HuH-7 (cell line): ENCODE results near the gene RGS9BP.
A peak's percentile ranks its signal among the peaks of the same experiment; 100 is the strongest.
"Not testable (repeated sequence)": the region's sequence is repeated elsewhere in the genome, so short reads cannot be mapped to it uniquely, and the experiment has no call there.

Experiments
- DNase-seq: peaks from one replicate; pipeline ENCODE4 v3.0.0; 2011; ENCODE audit warnings: low spot score

RGS9BP gene, protein sequence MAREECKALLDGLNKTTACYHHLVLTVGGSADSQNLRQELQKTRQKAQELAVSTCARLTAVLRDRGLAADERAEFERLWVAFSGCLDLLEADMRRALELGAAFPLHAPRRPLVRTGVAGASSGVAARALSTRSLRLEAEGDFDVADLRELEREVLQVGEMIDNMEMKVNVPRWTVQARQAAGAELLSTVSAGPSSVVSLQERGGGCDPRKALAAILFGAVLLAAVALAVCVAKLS

DNA sequence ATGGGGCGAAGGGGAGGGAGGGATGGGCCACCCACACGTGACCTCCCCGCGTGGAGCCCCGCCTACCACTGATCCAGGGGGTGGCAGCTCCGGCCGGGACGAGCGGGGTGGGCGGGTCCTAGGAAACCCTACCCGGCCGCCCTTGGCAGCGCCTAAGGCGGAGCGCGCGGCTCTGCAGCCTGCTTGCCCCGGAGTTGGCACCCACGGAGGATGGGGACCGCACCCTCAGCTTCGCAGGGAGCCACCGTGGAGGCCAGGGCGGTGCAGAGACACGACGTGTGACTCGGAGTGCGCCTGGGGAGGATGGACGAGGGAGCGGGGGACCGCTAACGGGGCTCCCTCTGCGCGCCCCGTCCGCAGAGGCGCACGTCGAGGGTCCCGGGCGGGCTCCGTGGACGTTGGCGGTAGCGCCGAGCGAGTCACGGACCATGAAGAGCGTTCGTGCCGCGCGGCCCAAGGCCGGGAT lies at the start of gene RGS9BP:
Gene RGS9BP, plus strand, starts transcription at position 129 of the 466 bp plus-strand sequence. CDS start 416 bp downstream, outside the sequence.
- peak; percentile 91 for DNase-seq

DNA sequence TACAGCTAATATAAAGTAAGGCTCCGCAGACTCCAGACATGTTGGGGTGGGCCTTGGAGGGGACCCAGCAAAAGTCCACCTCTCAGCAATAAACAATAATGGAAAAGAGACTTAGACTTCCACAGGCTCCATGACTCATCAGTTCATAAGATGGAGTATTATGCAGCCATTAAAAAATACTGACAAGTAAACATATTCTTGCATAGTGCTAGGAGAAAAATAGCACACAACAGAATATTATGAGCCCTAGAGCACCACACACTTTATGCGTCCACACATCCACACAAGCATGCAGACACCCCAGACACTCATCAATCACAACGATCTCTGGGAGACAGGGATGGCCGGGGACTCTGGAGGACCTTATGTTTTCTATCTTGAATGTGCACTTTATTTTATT lies 48.7 kb upstream of the RGS9BP start:
- no peak for DNase-seq

DNA sequence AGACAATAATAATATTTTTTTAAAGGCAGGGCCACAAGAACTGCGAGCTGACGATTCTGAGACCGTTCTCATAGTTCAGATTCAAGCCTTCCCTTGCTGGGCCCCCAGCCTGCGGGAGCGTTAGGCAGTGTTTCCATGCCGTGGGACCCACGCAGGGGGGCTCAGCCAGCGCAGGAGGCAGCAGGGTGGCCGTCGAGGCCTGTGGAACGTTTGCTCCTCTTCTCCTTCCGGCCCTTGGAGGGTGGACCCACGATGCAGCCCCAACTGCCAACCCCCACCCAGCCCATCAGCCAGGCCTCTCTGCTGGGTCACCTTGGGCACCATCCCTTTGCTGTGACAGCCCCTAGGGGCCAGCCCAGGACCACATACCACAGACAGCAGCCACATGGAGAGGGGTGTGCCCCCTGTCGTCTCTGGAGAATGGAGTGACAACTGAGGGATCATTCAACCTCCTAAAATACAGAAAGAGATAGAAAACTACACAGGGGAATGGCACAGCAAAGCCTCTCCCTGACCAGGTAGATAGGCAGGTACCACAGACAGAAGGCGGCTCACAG lies 47.9 kb upstream of the RGS9BP start:
- DNase-seq = no peak

DNA sequence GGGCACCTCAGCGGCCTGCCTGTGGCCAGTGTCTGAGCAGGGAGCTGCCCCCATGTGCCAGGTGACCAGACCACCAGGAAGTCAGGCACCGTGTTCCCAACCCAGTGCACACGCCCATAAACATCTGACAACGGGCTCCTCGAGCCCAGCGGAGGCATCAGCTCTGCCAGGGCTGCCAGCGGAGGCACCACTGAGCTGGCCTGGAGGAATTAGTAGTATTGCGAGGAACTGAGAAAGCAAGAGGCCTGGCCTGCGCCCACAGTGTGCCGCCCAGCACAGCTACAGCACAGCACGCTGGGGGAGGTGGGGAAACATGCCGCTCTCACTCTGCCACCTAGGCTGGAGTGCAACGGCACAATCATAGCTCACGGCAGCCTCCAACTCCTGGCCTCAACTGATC lies 45.3 kb upstream of the RGS9BP start:
- DNase-seq = no peak

DNA sequence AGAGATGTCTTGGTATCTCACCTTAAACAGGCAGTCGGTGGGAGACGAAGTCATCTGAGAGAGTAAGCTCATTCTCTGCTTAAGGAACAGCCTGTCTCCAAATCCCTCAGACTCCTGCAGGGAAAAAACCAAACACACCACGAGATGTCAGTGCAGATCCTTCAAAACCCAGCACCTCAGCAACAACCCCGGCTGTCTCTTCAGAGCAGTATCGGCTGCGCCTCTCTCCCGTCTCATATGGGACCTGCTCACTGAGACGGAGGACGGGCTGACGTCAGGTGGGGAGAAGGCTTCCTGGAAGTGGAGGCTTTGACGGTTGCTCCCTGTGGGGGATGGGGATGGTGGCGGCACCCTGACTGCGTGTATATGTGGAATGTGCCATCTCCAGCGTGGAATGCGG lies 44.3 kb upstream of the RGS9BP start:
- DNase-seq = peak; percentile 34

DNA sequence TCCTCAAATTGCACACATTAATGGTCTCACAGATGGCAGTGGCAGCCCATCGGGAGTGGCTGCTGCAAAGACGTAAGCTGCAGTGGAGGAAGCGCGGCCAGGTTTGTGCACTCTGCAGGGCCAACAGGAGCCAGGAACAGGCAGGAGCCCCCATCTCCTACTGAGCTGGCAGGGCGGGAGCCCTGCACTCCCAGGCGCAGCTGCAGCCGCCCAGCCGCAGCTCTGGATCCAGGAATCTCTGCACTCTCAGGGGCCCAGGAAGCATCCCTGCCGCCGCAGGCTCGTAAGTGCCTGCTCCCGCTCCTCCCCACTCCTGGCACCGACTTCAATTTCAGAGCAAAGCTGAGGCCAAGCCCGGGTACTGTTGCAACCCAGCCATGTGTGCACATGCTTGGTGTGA lies 38.2 kb upstream of the RGS9BP start:
- DNase-seq = no peak

DNA sequence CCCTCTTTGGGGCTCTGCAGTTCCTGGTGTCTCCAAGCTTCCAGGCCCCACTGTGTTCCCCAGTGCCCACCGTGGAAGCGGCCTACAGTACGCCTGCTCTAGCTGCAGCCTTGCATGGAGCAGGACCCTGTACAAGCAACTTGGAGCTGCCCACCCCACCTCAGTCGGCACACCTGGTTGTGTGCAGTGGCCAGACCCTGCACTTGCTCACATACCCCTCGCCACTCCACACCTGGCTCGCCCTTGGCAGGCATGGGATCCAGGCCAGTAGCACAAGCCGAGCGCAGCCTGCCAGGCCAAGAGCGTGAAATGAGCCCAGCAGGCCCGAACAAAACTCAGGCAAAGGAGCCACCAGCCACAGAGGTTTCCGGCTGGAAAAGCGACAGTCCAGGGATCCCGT lies 37.0 kb upstream of the RGS9BP start:
- DNase-seq = no peak

DNA sequence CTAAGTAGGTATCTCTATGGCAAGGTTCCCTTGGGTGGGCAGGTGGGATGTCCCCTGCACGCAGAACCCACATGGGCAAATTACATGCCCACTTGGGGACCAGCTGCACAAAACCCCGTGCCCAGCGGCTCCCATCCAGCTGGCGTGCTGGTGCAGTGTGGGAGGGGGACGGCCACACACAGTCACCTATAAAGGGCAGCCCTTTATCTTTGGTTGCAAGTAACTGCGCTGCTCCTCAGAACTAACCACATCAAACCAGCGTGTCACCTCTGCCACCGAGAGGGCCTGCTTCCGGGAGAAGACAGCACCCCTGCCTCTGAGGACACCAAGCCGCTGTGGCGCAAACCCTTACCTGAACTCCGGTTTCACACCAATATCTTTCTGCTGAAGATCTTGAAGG lies 32.9 kb upstream of the RGS9BP start:
- DNase-seq = no peak

DNA sequence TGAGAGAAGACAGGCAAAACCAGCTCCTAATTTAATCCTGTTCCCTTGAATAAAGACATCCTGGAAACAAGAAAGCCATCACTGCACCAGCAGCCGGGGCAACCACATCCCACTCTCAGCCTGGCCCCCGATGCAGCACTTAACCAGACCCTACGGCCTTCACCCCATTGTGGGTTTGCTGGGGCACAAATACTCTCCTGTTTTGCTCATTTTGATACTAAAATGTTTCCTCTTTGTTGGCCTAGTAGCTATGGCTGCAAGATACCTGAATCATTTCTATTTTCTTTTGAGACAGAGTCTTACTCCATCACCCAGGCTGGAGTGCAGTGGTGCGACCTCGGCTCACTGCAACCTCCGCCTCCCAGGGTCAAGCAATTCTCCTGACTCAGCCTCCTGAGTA lies 29.1 kb upstream of the RGS9BP start:
- no peak for DNase-seq

DNA sequence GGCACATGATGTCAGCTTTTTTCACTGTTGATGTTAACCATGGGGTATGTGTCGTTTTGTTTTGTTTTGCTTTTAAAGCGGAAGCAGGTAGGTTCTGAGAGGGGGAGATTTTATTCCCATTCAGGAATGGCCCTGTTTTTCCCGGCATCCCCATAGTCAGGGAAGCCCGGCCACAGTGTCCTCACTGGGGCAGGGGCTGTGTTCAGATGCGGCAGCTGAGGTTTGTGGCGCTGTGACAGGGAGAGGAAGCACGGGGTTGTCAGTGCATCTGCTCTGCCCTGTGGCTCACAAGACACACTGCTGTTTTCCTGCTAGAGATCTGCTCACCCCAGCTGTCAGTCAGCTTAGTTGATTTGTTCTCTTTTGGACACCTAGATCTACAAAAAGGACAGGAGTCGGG lies 28.3 kb upstream of the RGS9BP start:
- DNase-seq = no peak

DNA sequence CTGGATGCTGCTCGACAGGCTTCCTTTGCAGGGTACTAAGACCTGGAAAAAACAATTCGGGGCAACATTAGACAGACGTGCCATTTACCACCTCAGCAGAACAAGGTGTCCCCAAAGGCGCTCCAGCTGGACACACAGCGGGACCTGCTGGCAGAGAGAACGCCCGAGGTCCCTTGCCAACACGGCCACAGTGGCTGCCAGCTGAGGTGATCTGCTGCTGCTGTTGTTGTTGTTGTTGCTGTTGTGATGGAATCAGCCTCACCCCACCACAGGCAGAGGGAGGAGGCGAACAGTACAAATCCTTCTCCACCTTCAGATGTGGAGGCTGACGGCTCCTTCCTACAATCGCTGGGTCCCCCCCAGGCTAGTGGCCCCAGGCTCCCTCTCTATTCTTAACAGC lies 25.9 kb upstream of the RGS9BP start:
- DNase-seq = no peak

DNA sequence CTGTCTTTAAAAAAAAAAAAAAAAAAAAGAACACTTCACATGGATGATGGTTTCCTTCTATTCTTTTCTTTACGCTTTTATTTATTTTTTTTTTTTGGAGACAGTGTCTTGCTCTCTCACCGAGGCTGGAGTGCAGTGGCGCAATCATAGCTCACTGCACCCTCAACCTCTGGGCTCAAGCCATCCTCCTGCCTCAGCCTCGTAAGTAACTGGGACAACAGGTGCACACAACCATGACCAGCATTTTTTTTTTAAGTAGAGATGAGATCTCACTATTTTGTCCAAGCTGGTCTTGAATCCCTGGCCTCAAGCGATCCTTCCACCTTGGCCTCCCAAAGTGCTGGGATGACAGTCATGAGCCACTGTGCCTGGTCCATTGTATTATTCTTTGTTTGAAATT lies 25.0 kb upstream of the RGS9BP start:
- no peak for DNase-seq

DNA sequence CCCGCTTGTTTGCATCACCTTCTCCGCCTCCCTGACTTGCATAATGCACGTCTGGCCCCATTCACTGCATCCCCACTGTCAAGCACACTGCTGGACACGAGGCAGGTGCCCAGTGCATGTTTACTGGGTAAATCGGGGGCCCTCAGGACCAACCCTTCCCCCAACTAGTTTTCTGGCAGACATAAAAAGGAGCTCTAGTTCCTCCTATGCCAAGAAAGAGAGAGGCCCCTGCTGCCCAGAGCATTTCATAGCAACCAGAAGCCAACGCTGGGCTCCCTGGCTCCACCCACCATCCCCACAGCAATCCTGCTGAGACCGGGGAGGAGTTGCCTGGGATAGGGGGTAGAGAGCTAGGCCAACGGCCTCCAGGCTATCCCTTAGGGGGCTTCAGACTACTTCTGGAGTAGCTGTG lies 23.9 kb upstream of the RGS9BP start:
- peak; percentile 51 for DNase-seq

DNA sequence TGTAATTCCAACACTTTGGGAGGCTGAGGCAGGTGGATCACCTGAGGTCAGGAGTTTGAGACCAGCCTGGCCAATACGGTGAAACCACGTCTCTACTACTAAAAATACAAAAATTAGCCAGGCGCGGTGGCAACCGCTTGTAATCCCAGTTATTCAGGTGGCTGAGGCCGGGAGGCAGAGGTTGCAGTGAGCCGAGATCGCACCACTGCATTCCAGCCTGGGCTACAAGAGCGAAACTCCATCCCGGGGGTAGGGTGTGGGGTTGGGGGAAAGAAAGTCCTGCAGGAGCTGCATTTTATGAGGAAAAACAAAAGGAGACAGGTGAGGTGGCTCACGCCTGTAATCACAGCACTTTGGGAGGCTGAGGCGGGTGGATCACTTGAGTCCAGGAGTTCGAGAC lies 23.3 kb upstream of the RGS9BP start:
- not testable (repeated sequence) for DNase-seq

DNA sequence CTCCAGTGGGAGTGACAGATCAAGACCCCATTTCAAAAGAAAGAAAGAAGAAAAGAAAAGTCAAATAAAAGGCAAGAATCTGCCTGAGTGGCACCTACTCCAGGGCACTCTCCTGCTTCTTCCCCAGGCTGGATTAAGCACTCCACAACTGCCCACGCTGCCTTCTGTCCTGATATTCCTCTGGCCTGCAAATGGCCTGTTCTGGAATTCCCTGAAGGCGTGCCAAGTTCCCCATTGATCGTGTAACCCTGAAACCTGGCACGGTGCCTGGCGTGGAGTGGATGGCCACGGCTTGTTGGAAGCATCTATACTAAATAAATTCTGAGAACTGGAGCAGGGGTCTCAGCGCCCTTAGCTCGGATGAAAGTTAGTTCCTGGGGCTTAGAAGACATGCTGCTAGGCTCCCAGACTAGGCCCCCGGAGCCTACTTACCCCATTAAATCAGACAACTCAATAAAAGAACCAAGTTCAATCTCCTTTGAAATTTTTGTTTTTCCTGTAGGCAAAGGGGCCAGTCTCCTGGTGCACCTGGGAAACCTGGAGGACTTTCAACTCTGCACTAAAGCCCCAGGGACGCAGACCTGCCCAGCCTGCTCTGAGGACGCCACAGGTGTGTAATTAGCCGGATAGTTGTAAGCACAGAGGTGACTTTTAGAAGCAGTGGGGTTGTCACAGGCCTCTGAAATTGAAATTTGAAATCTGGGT lies 22.6 kb upstream of the RGS9BP start:
- no peak for DNase-seq

DNA sequence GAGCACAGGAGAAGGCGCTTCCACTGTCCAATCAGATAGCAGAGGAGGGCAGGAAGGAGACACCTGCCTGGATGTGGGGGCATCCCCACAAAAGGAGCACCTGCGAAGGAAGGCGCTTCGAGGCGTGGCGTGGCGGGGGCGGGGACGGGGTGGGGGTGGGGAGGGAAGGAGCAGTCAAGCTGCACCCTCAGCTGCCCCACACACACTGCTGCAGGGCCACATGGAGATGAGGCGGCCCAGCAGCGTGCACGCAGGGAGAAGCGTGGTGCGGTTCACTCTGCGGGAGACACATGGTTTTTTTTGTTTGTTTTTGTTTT lies 22.1 kb upstream of the RGS9BP start:
- no peak for DNase-seq

DNA sequence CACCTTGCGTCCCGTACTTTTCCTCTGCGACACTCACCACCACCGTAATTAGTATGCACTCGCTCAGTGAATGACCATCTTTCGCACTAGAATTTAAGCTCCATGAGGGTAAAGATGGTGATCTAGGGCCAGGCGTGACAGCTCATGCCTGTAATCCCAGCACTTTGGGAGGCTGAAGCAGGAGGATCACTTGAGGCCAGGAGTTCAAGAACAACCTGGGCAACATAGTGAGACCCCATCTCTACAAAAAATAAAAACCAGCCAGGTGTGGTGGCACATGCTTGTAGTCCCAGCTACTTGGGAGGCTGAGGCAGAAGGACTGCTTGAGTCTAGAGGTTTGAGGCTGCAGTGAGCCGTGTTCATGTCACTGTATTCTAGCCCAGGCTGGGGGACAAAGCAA lies 19.3 kb upstream of the RGS9BP start:
- not testable (repeated sequence) for DNase-seq

DNA sequence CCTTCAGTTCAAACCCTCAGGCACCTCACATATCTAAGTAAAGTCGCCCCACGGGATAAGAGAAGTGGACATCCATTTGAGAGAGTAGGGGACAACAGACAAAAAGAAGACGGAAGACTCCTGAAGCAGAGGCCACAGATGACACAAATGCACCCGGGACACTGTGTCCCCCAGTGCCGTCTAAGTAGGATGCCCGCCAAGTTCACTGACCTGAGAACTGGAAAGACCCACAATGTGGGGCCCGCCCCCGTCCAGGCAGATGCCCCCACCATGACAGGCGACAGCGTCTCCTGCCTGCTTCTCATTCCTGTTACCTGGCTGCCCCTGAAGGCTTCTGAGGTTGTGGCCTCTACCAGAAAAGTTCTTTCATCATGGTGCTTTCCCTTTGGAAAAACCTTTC lies 17.6 kb upstream of the RGS9BP start:
- DNase-seq = no peak

DNA sequence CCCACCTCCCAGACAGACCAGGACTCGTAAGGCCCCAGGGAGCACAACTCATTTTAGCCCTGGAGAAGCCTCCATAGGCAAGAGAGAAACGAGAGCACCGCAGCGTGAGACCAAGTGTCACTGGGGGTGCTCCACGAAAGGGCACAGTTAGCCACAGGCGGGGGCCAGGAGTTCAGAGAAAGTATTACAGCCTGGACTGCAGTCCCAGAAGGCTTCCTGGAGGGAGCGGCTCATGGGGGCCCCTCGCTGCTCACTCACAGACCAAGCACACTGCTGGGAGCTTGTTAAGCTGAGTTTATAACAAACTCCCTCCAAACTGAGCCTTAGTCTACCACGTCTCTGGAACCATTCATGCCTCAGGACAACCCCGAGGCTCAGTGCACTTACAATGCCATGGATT lies 17.1 kb upstream of the RGS9BP start:
- DNase-seq = no peak

DNA sequence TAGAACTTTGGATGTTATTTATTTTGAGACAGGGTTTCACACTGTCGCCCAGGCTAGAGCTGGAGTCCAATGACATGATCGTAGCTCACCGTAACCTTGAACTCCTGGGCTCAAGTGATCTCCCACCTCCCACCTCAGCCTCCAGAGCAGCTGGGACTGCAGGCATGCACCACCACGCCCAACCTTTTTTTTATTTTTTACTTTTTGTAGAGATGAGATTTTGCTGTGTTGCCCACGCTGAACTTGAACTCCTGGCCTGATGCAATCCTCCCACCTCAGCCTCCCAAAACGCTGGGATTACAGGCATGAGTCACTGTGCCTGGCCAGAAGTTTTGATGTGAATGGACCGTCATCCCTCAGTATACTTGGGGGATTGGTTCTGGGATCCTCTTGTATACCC lies 14.3 kb upstream of the RGS9BP start:
- no peak for DNase-seq

DNA sequence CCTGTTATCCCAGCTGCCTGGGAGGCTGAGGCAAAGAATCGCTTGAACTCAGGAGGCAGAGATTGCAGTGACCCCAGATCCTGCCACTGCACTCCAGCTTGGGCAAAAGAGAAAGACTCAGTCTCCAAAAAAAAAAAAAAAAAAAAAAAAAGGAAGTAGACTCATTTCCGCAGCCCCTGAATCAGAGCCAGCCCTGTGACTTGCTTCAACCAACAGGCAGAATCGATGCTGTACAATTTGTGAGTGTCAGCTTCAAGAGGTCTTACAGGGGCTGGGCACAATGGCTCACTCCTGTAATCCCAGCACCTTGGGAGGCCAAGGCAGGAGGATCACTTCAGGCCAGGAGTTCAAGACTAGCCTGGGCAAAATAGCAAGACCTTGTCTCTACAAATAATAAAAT lies 13.5 kb upstream of the RGS9BP start:
- no peak for DNase-seq

DNA sequence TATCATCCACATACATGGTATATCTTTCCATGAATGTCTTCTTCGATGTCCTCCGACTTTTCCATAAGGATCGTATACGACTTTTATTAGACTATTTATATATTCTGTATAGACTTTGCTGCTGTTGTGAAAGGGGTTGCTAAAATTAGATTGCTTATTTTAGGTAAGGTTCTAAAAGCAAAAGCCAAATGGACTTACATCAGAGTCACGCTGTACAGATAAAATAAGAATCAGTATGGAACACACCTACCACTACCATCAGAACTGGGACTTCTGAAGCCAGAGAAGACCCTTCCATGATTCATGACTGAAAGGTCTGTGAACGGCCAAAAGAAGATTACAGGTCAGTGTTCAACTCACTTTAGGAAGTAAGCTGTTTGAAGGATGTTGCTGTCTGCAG lies 9.6 kb upstream of the RGS9BP start:
- no peak for DNase-seq

DNA sequence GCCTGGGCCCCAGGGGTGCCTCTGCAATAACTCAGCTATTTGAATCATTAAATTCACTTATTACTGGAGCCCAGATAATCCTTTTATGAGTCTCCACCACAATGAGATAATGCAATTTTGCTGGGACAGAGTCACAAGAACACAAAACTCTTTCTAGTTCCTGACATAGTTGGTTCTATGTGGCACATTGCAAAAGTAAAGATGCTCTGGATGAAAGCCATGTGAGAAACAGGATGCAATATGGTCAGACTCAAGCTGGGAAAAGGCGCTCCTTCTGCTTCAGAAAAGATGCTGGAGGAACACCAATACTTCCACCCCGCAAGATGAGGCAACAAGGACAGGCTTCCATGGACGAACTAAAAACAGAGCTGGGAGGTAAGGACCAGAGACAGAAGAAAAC lies 6.3 kb upstream of the RGS9BP start:
- DNase-seq = no peak
